ENCODE results near the gene VASN.

VASN gene

DNA sequence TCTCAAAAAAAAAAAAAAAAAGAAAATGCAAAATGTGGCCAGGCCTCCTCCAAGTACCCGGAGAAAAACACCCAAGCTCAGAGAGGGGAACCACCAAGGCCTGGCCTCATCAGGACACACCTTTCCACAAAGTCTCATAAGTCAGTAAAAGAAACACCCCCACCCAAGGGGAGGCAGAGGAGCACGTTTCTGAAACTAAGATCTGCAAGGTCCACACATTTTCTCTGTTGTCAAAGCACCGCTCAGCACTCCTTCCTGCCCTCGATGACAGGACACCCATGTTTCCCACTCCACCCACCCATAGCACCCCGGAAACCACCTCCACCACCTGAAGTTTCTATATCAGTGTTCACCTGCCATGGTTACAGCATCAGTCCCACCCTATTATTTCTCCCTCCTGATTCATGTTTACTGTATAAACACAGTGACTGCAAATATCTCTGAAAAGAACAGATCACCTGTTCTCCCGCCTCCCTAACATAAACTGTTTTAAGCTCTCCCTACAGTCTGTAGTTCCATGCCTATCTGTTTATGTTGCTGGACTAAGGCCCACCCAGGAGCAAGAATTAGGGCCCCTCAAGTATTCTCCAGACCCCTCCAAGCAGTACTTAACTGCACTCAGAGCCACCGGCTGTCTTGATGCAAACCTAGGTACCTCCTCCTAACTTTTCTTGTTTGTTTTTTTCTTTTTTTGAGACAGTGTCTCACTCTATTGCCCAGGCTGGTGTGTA is 42.7 kb downstream of the VASN start:
- TF ChIP-seq GATA2 (IDR thresholded peaks at IDR 0.05; ENCODE audit: low read depth, low read length) (no peak), GATA3 (IDR thresholded peaks at IDR 0.05; ENCODE audit: low read depth, low read length) (no peak)

DNA sequence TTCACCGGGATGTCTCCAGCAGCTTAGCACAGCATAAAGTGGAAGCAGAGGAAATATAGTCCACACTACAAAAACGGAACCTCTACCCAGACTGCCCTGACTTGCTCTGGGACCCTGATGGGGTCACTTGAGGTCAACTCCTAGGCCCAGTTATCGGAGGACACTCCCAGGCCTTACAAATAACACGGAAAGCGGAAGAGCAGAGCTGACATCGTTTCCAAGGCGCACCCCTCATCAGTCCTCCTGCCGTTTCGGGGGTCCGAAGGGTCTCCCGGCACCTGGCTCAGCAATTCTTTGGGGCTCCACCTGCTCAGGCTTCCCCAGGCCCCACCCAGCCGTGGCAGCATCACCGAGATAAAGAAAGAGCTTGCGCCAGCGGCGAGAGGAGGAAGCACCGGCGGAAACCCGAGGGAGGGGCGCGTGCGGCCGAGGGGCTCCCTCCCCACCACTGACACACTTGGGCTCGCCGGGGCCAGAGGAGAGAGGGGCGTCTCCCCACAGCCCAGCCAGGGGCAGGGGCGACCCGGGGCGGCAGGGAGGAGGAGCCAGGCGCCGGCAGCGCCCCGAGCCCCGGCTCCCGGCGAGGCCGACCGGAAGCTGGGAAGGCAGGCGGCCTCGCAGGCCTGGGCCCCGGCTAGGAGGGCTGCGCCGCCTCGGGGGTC is 44.0 kb downstream of the VASN start:
- TF ChIP-seq GATA3 (IDR thresholded peaks at IDR 0.05; ENCODE audit: low read depth, low read length) (no peak), GATA2 (IDR thresholded peaks at IDR 0.05; ENCODE audit: low read depth, low read length) (no peak)

DNA sequence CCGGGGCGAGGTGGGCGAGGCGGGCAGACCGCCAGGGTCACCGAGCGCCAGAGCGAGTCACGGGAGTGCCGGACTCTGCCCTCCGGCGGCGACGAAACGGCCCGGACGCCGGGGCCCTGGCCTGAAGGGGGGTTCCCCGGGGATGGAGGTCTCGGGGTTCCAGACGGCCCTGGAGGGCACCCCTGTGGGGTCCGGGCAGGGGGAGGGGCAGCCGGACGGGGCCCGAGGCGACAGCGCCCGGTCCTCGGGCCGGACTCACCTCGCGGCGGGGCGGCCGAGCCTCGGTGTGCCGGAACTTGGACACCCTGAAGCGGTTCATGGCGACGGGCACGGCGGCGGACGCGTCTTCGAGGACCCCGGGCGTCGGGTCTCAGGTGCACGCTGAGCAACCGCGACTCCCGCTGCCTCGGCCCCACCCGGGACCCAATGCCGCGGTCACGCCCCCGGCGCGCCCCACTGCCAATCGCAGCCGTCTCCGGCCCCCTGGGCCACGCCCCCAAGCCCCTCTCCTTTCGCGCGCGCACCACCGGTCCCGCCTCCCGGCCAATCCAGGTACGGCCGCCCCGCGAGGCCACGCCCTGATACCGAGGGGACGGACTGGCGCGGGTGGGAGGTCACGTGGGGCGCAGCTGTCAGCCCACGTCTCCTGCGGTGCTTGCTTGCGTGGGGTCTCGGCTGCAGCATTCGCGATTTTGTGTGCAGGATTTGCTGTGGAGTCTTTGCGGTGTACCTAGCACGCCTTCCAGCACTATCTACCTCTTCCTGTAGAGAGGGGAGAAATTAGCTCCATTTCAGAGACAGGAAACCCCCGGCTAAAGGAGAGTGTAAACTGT is 44.8 kb downstream of the VASN start, which contains the start of gene CORO7:
Gene CORO7 (minus strand): TSS at position 397 of the 833 bp plus-strand sequence. CDS start 78 bp downstream, at position 319.
- no peak for TF ChIP-seq GATA3 (IDR thresholded peaks at IDR 0.05; ENCODE audit: low read depth, low read length)
- no peak for TF ChIP-seq GATA2 (IDR thresholded peaks at IDR 0.05; ENCODE audit: low read depth, low read length)

GRCh38 chr16:4419402-4419959 is 47.8 kb downstream of the VASN start:
- TF ChIP-seq GATA2 (IDR thresholded peaks at IDR 0.05; ENCODE audit: low read depth, low read length) (no peak), GATA3 (IDR thresholded peaks at IDR 0.05; ENCODE audit: low read depth, low read length) (no peak)

DNA sequence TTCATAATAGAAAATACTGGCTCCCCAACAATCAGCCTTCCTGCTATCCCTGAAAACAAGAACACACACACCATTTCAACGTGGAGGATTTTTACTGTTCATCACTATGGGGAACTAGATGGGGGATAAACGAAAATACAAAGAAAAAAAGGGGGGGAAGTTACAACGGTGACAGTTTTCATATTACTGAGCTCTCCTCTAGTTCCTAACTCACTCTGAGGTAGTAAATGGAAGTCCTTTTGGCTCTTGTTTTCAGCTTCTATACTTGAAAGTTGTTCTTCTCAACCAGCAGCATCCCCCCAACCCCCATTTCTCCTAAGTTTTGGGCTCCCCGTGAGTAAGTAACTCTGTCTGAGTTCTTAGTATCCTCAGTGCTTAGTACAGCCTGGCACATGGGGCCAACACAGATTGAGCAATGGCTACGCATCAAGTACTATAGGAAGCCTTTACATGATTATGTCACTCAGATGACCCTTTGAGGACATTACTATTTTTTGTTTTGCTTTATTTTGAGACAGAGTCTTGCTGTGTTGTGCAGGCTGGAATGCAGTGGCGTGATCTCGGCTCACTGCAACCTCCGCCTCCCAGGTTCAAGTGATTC is 49.0 kb downstream of the VASN start:
- TF ChIP-seq GATA2 (IDR thresholded peaks at IDR 0.05; ENCODE audit: low read depth, low read length) (no peak), GATA3 (IDR thresholded peaks at IDR 0.05; ENCODE audit: low read depth, low read length) (no peak)

- TF ChIP-seq GATA3 (IDR thresholded peaks at IDR 0.05; ENCODE audit: low read depth, low read length) (no peak), GATA2 (IDR thresholded peaks at IDR 0.05; ENCODE audit: low read depth, low read length) (no peak)
These were observed 53.9 kb downstream of the VASN start, which contains the start of gene DNAJA3 for GRCh38 chr16:4425378-4426020. Gene DNAJA3, plus strand, starts transcription at chr16:4425868. Its CDS starts 14 bp downstream, at chr16:4425882.

DNA sequence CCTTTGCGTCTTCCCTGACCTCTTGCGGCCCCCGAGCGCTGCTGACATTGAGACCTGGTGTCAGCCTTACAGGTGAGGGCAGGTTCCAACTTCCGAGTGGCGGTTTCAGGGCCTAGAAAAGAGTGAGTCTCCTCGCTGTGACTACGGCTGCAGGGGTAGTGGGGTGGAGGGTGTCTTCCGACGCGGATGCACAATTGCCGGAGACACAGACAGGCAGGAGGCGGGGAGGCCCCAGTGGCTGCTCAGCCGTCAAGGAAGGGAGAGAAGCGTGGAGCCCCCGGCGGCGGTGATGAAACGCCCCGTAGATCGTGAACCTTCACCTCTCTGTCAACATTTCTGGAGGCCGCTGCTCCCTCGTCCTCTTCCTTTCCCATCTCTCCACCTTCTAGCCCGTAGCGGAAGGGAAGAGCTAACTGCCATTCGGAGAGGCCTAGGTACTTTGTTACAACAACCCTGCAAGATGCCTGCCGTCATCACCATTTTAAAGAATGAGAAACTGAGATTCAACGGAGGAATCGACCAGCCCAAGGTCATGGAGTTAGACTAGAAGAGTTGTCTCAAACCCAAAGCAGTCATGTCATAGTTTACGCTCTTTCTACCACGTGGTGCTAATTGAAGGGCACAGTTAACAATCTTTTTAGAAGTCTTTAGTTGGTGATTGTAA is 54.5 kb downstream of the VASN start:
- no peak for TF ChIP-seq GATA2 (IDR thresholded peaks at IDR 0.05; ENCODE audit: low read depth, low read length)
- TF ChIP-seq GATA3 (IDR thresholded peaks at IDR 0.05; ENCODE audit: low read depth, low read length) = no peak

GRCh38 chr16:4426722-4427372 is 55.2 kb downstream of the VASN start:
- TF ChIP-seq GATA3 (IDR thresholded peaks at IDR 0.05; ENCODE audit: low read depth, low read length) (no peak), GATA2 (IDR thresholded peaks at IDR 0.05; ENCODE audit: low read depth, low read length) (no peak)

GRCh38 chr16:4428500-4428899 is 56.9 kb downstream of the VASN start:
- no peak for TF ChIP-seq GATA3 (IDR thresholded peaks at IDR 0.05; ENCODE audit: low read depth, low read length)
- no peak for TF ChIP-seq GATA2 (IDR thresholded peaks at IDR 0.05; ENCODE audit: low read depth, low read length)

DNA sequence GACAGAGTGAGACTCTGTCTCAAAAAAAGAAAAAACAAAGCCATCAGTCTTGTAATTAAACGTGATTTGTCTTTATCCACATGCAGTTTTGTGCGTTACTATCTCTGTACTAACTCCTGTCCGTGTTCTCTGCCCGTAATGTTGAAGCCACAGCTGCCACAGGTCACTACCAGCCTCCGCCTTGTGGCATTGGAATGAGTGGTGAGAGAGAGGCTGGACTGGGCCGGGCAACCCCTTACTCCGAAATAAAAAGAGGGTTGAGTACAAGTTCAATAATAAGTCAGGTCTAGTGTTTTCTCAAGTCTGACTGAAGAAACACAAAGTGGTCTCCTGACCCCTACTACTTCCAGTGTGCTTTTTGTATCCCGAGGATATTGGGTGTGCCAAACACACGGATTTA is 59.4 kb downstream of the VASN start:
- no peak for TF ChIP-seq GATA2 (IDR thresholded peaks at IDR 0.05; ENCODE audit: low read depth, low read length)
- no peak for TF ChIP-seq GATA3 (IDR thresholded peaks at IDR 0.05; ENCODE audit: low read depth, low read length)
